ENCODE data around the gene STK36.

Gene STK36

GRCh38 chr2:218701806-218702205 lies 29.9 kb downstream of the STK36 start:
- TF ChIP-seq SNAI2 (CRISPR knock-in tag; IDR thresholded peaks at IDR 0.05) (no peak), OSR1 (CRISPR knock-in tag; IDR thresholded peaks at IDR 0.05) (no peak), CSDC2 (CRISPR knock-in tag; IDR thresholded peaks at IDR 0.05) (no peak), TOX (CRISPR knock-in tag; IDR thresholded peaks at IDR 0.05; ENCODE audit: borderline replicate concordance) (no peak), ISL1 (CRISPR knock-in tag; IDR thresholded peaks at IDR 0.05) (no peak), ZC3H10 (CRISPR knock-in tag; IDR thresholded peaks at IDR 0.05) (no peak), ARNTL (CRISPR knock-in tag; IDR thresholded peaks at IDR 0.05; ENCODE audit: borderline replicate concordance, low read depth) (no peak), ZNF70 (CRISPR knock-in tag; IDR thresholded peaks at IDR 0.05) (no peak)
- ATAC-seq: no peak

- TF ChIP-seq ZFP30 (CRISPR knock-in tag; IDR thresholded peaks at IDR 0.05) (no peak), ZNF70 (CRISPR knock-in tag; IDR thresholded peaks at IDR 0.05) (no peak), OSR1 (CRISPR knock-in tag; IDR thresholded peaks at IDR 0.05) (no peak), ZNF565 (CRISPR knock-in tag; conservative IDR thresholded peaks at IDR 0.05; ENCODE audit: low read depth) (no peak), PPARA (CRISPR knock-in tag; IDR thresholded peaks at IDR 0.05; ENCODE audit: borderline replicate concordance) (no peak), ESRRG (CRISPR knock-in tag; IDR thresholded peaks at IDR 0.05) (no peak), TOX (CRISPR knock-in tag; IDR thresholded peaks at IDR 0.05; ENCODE audit: borderline replicate concordance) (no peak), ARNTL (CRISPR knock-in tag; IDR thresholded peaks at IDR 0.05; ENCODE audit: borderline replicate concordance, low read depth) (no peak), ZFP3 (CRISPR knock-in tag; IDR thresholded peaks at IDR 0.05) (no peak), SNAI2 (CRISPR knock-in tag; IDR thresholded peaks at IDR 0.05) (no peak), ZC3H10 (CRISPR knock-in tag; IDR thresholded peaks at IDR 0.05) (no peak), CREB5 (CRISPR knock-in tag; IDR thresholded peaks at IDR 0.05; ENCODE audit: low read depth) (no peak), PATZ1 (CRISPR knock-in tag; IDR thresholded peaks at IDR 0.05; ENCODE audit: borderline replicate concordance) (no peak), TCF4 (CRISPR knock-in tag; IDR thresholded peaks at IDR 0.05; ENCODE audit: borderline replicate concordance) (no peak), ISL1 (CRISPR knock-in tag; IDR thresholded peaks at IDR 0.05) (no peak), CSDC2 (CRISPR knock-in tag; IDR thresholded peaks at IDR 0.05) (no peak)
- ATAC-seq: no peak
Measured at GRCh38 chr2:218703341-218703740, 31.5 kb downstream of the STK36 start.

- TF ChIP-seq BACH2 (CRISPR knock-in tag; IDR thresholded peaks at IDR 0.05; ENCODE audit: borderline replicate concordance): no peak
- TF ChIP-seq RARB (CRISPR knock-in tag; IDR thresholded peaks at IDR 0.05): no peak
- TF ChIP-seq TOX (CRISPR knock-in tag; IDR thresholded peaks at IDR 0.05; ENCODE audit: borderline replicate concordance): no peak
- no peak for TF ChIP-seq PPARA (CRISPR knock-in tag; IDR thresholded peaks at IDR 0.05; ENCODE audit: borderline replicate concordance)
- no peak for TF ChIP-seq ISL1 (CRISPR knock-in tag; IDR thresholded peaks at IDR 0.05)
- TF ChIP-seq OSR1 (CRISPR knock-in tag; IDR thresholded peaks at IDR 0.05): no peak
- no peak for ATAC-seq
Measured at GRCh38 chr2:218708086-218708485, 36.2 kb downstream of the STK36 start.

- TF ChIP-seq ZNF565 (CRISPR knock-in tag; conservative IDR thresholded peaks at IDR 0.05; ENCODE audit: low read depth): no peak
- no peak for TF ChIP-seq PPARA (CRISPR knock-in tag; IDR thresholded peaks at IDR 0.05; ENCODE audit: borderline replicate concordance)
- ATAC-seq: no peak
Measured at GRCh38 chr2:218709908-218710307, 38.0 kb downstream of the STK36 start.

GRCh38 chr2:218710334-218710686 lies 38.4 kb downstream of the STK36 start:
- no peak for ATAC-seq
- TF ChIP-seq TOX (CRISPR knock-in tag; IDR thresholded peaks at IDR 0.05; ENCODE audit: borderline replicate concordance) (no peak), ZFP3 (CRISPR knock-in tag; IDR thresholded peaks at IDR 0.05) (no peak), ARNTL (CRISPR knock-in tag; IDR thresholded peaks at IDR 0.05; ENCODE audit: borderline replicate concordance, low read depth) (no peak), GLIS3 (CRISPR knock-in tag; IDR thresholded peaks at IDR 0.05) (no peak), TSHZ2 (CRISPR knock-in tag; IDR thresholded peaks at IDR 0.05) (no peak), ZC3H10 (CRISPR knock-in tag; IDR thresholded peaks at IDR 0.05) (no peak)
